ENCODE data around the gene FAM83F. TPM values are rescaled to one million over a fixed set of nuclear protein-coding genes. Genes with fewer than 3 reads are reported as not detected.
A peak's percentile ranks its signal among the peaks of the same experiment; 100 is the strongest.

FAM83F gene
- total RNA-seq, 1 experiment from 2014 or later, result 33.1 TPM

GRCh38 chr22:39960791-39961746, 33.7 kb upstream of the FAM83F start:
- ChIA-PET POLR2A (interaction anchor here (1.3 to 1.4 kb wide), 2 partner anchors 17 to 39 kb away, joined by 3 to 5 read pairs; no protein-coding TSS in a partner anchor), CTCF (interaction anchor here (0.6 kb wide), 2 partner anchors 41 to 409 kb away, joined by 3 read pairs; no protein-coding TSS in a partner anchor)
- Mint-ChIP-seq H3K27me3 (ENCODE audit: insufficient read depth, unreplicated experiment) (no peaks in the 10 kb centered on the region), H3K9me3 (ENCODE audit: unreplicated experiment) (no peaks in the 10 kb centered on the region), H3K36me3 (ENCODE audit: insufficient read depth, unreplicated experiment) (peaks cover 6% of the 10 kb centered on the region), H3K27ac (ENCODE audit: low read depth, unreplicated experiment) (peak overlapping the region; percentile 89), H3K4me1 (ENCODE audit: insufficient read depth, unreplicated experiment) (peaks cover 32% of the 10 kb centered on the region), H3K4me3 (ENCODE audit: unreplicated experiment) (peak overlapping the region; percentile 41)
- DNase-seq (ENCODE audit: unreplicated experiment), result peak; percentile 80
- intact Hi-C loops (cut with micrococcal nuclease), result loop anchor here (1.0 kb wide), 1 partner anchor 37 kb away; no protein-coding TSS in a partner anchor
- TF ChIP-seq CTCF (IDR thresholded peaks at IDR 0.05; ENCODE audit: unreplicated experiment), result no peak
- BruUV-seq (replicated peaks), result no TSS peak

GRCh38 chr22:39962071-39962470, 32.7 kb upstream of the FAM83F start:
- Mint-ChIP-seq H3K4me3 (ENCODE audit: unreplicated experiment) (no peak overlapping the region), H3K36me3 (ENCODE audit: insufficient read depth, unreplicated experiment) (peaks cover 6% of the 10 kb centered on the region), H3K27me3 (ENCODE audit: insufficient read depth, unreplicated experiment) (no peaks in the 10 kb centered on the region), H3K4me1 (ENCODE audit: insufficient read depth, unreplicated experiment) (peaks cover 42% of the 10 kb centered on the region), H3K27ac (ENCODE audit: low read depth, unreplicated experiment) (peak overlapping the region; percentile 89), H3K9me3 (ENCODE audit: unreplicated experiment) (no peaks in the 10 kb centered on the region)
- intact Hi-C loops (cut with micrococcal nuclease), result no loop called here
- BruUV-seq (replicated peaks), result no TSS peak
- no peak for TF ChIP-seq CTCF (IDR thresholded peaks at IDR 0.05; ENCODE audit: unreplicated experiment)
- ChIA-PET POLR2A (interaction anchor here (1.1 to 1.8 kb wide), 4 partner anchors 12 to 38 kb away, joined by 3 to 6 read pairs (median 4); no protein-coding TSS in a partner anchor), CTCF (interaction anchor here (0.5 kb wide), 1 partner anchor 461 kb away, joined by 4 read pairs; no protein-coding TSS in a partner anchor)
- DNase-seq (ENCODE audit: unreplicated experiment), result no peak

- Mint-ChIP-seq H3K27me3 (ENCODE audit: insufficient read depth, unreplicated experiment) (no peaks in the 10 kb centered on the region), H3K4me3 (ENCODE audit: unreplicated experiment) (no peak overlapping the region), H3K27ac (ENCODE audit: low read depth, unreplicated experiment) (no peak overlapping the region), H3K9me3 (ENCODE audit: unreplicated experiment) (no peaks in the 10 kb centered on the region), H3K4me1 (ENCODE audit: insufficient read depth, unreplicated experiment) (peaks cover 45% of the 10 kb centered on the region), H3K36me3 (ENCODE audit: insufficient read depth, unreplicated experiment) (no peaks in the 10 kb centered on the region)
- ChIA-PET POLR2A (interaction anchor here (1.1 to 1.4 kb wide), 2 partner anchors 31 to 44 kb away, joined by 4 read pairs; no protein-coding TSS in a partner anchor), CTCF (interaction anchor here (2.6 kb wide), 1 partner anchor 59 kb away, joined by 9 read pairs; no protein-coding TSS in a partner anchor)
- no peak for TF ChIP-seq CTCF (IDR thresholded peaks at IDR 0.05; ENCODE audit: unreplicated experiment)
- no peak for DNase-seq (ENCODE audit: unreplicated experiment)
- intact Hi-C loops (cut with micrococcal nuclease), result loop anchor here (2.0 kb wide), 1 partner anchor 19 kb away; no protein-coding TSS in a partner anchor
- BruUV-seq (replicated peaks), result no TSS peak
These were observed 29.0 kb upstream of the FAM83F start for GRCh38 chr22:39965748-39966147.

GRCh38 chr22:39966470-39966869, 28.3 kb upstream of the FAM83F start:
- peak overlapping the region; percentile 88 for H3K27ac Mint-ChIP-seq (ENCODE audit: low read depth, unreplicated experiment)
- intact Hi-C loops (cut with micrococcal nuclease), result loop anchor here (2.0 kb wide), 1 partner anchor 18 kb away; no protein-coding TSS in a partner anchor
- no peaks in the 10 kb centered on the region for H3K36me3 Mint-ChIP-seq (ENCODE audit: insufficient read depth, unreplicated experiment)
- no peaks in the 10 kb centered on the region for H3K9me3 Mint-ChIP-seq (ENCODE audit: unreplicated experiment)
- TF ChIP-seq CTCF (IDR thresholded peaks at IDR 0.05; ENCODE audit: unreplicated experiment), result no peak
- H3K4me1 Mint-ChIP-seq (ENCODE audit: insufficient read depth, unreplicated experiment), result peaks cover 39% of the 10 kb centered on the region
- H3K27me3 Mint-ChIP-seq (ENCODE audit: insufficient read depth, unreplicated experiment), result no peaks in the 10 kb centered on the region
- peak; percentile 31 for DNase-seq (ENCODE audit: unreplicated experiment)
- ChIA-PET CTCF (interaction anchor here (0.6 to 2.6 kb wide), 4 partner anchors 39 to 254 kb away, joined by 3 to 9 read pairs (median 3); no protein-coding TSS in a partner anchor), POLR2A (interaction anchor here (0.6 to 1.4 kb wide), 3 partner anchors 30 to 73 kb away, joined by 3 to 4 read pairs (median 4); no protein-coding TSS in a partner anchor)
- BruUV-seq (replicated peaks), result no TSS peak
- no peak overlapping the region for H3K4me3 Mint-ChIP-seq (ENCODE audit: unreplicated experiment)

Measured in MCF 10A (cell line).